ENCODE results near the gene UQCR11.

DNA sequence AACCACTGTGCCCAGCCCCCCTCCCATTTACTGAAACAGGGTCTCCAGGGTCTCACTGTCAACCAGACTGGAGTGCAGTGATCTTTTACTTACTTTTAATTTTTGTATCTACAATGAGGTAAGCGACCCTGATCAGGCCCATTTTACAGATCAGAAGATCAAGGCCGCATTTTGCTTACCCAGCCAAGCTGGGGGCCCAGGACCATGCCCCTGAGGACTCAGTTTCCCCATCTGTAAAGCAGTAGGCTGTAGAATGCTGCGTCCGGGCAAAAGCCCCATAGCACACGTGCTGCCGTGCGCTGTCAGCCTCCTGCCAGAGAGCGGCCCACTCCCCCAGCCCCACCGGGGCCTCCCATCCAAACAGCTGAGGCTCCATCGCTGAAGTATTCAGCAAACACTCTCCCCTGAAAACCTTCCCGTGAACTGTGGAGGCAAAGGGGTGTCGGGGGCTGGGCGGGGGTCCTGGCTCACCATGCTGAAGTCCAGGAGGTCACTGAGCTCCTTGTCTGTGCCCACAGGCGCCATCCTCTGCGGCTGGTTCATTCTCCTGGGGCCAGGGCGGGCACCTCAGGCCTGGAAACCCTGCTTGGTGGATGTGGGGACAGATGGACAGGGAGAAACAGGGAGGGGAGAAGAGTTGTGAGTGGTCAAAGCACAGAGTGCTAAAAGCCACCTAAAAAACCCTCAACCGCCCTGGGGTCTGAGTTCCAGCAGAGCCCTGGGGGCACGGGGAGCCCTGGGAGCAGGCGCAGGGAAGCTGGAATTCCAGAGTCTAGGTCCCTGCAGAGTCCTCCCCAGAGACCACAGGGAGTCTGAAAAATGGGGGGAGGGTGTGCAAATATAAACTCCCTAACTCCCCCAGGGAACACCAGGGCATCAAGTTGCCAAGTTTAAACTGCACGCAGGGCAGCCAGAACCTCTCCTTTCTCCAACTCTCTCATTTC is 44.7 kb upstream of the UQCR11 start:
- TF ChIP-seq, protein P1, sequence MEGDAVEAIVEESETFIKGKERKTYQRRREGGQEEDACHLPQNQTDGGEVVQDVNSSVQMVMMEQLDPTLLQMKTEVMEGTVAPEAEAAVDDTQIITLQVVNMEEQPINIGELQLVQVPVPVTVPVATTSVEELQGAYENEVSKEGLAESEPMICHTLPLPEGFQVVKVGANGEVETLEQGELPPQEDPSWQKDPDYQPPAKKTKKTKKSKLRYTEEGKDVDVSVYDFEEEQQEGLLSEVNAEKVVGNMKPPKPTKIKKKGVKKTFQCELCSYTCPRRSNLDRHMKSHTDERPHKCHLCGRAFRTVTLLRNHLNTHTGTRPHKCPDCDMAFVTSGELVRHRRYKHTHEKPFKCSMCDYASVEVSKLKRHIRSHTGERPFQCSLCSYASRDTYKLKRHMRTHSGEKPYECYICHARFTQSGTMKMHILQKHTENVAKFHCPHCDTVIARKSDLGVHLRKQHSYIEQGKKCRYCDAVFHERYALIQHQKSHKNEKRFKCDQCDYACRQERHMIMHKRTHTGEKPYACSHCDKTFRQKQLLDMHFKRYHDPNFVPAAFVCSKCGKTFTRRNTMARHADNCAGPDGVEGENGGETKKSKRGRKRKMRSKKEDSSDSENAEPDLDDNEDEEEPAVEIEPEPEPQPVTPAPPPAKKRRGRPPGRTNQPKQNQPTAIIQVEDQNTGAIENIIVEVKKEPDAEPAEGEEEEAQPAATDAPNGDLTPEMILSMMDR (IDR thresholded peaks at IDR 0.05) = no peak
- TF ChIP-seq POLR2A (IDR thresholded peaks at IDR 0.05) = no peak
